AG04450 (cell line): ENCODE results near the gene XPNPEP2. TPM values are rescaled to one million over a fixed set of nuclear protein-coding genes. Genes with fewer than 3 reads are reported as not detected.

Experiments
- CTCF ChIA-PET: fragments of 300-600, 350-600 bp; formaldehyde crosslinking; extraction: SDS; loops from one replicate; lab custom pipeline; 2022; ENCODE audit warnings: antibody characterized with exemption, inconsistent platforms; lab: Charles Lee
- POLR2A ChIA-PET: fragments of 350-600 bp; formaldehyde crosslinking; extraction: SDS; loops from one replicate; lab custom pipeline; 2021; ENCODE audit warnings: antibody characterized with exemption, inconsistent platforms; lab: Yijun Ruan, JAX
- DNase-seq: peaks from one replicate; pipeline ENCODE4 v3.0.0-alpha.2; 2011; ENCODE audit warnings: low read depth, low spot score
- H3K27ac ChIP-seq: one replicate; pipeline ENCODE4 v1.5.1; 2012; ENCODE audit warnings: low read depth, low read length, control low read depth
- H3K27me3 ChIP-seq: one replicate; pipeline ENCODE4 v1.6.0; 2012; ENCODE audit warnings: low read length; ENCODE audit not compliant: control insufficient read depth, insufficient read depth
- H3K4me3 ChIP-seq: 2 replicates; pipeline ENCODE4 v1.5.1; 2011; ENCODE audit warnings: mild to moderate bottlenecking, low read depth, low read length, control low read depth
- H3K9me3 ChIP-seq: 2 replicates; pipeline ENCODE4 v1.5.1; 2012; ENCODE audit warnings: low read length; ENCODE audit not compliant: control insufficient read depth, insufficient read depth
- polyA plus RNA-seq: library from polyadenylated mRNA; depleted of rRNA; stranded (reverse); fragments of >200 nt; gene quantifications from 2 replicates; pipeline ENCODE4 v1.2.3, GENCODE V29; 2011
- TF ChIP-seq, protein P1 (sequence below): IDR thresholded peaks from 2 replicates; pipeline ENCODE4 v1.5.1; 2011; ENCODE audit warnings: low read depth, low read length, control low read depth, inconsistent platforms

Gene XPNPEP2
- polyA plus RNA-seq, 1 experiment = 0.45 TPM

DNA sequence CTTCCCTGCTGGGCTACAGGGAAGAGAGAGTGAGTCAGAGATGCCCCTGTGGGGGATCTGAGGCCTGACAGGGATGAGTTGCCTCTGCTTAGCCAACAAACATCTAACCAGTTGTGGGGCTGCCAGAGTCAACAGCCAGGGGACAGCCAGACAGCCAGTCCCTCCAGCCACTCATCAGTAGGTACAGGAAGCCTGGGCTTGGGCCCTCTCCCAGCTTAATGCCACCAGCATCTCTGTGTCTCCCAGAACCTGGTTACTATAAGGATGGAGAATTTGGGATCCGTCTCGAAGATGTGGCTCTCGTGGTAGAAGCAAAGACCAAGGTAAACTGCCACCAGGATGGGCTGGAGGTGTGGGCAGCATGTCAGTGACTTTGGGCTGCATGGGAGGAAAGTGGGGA lies 23.7 kb downstream of the XPNPEP2 start:
- TF ChIP-seq, protein P1, sequence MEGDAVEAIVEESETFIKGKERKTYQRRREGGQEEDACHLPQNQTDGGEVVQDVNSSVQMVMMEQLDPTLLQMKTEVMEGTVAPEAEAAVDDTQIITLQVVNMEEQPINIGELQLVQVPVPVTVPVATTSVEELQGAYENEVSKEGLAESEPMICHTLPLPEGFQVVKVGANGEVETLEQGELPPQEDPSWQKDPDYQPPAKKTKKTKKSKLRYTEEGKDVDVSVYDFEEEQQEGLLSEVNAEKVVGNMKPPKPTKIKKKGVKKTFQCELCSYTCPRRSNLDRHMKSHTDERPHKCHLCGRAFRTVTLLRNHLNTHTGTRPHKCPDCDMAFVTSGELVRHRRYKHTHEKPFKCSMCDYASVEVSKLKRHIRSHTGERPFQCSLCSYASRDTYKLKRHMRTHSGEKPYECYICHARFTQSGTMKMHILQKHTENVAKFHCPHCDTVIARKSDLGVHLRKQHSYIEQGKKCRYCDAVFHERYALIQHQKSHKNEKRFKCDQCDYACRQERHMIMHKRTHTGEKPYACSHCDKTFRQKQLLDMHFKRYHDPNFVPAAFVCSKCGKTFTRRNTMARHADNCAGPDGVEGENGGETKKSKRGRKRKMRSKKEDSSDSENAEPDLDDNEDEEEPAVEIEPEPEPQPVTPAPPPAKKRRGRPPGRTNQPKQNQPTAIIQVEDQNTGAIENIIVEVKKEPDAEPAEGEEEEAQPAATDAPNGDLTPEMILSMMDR = no peak
- no peak for DNase-seq
- no peak overlapping the region for H3K4me3 ChIP-seq
- H3K27ac ChIP-seq = no peak overlapping the region
- H3K27me3 ChIP-seq = no peaks in the 10 kb centered on the region
- no peaks in the 10 kb centered on the region for H3K9me3 ChIP-seq
- ChIA-PET CTCF (no interaction called here), POLR2A (no interaction called here)

DNA sequence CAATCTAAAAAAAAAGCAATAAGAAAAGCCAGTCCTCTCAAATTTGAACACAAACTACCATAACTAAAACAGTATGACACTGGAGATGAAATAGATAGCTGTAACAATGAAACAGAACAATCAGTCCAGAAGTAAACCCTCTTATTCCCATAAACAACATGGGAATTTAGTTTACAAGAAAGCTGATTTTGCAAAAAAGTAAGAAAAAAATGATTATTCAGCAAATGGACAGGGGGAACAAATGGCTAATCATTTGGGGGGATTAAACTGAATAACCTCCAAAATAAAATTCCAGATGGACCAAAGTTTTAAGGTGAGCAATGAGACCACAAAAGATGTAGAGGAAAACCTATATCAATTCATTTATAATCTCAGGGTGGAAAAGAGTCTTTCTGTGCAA lies 24.9 kb downstream of the XPNPEP2 start:
- CTCF ChIA-PET = no interaction called here
- Histone ChIP-seq H3K4me3 (no peak overlapping the region), H3K9me3 (no peaks in the 10 kb centered on the region), H3K27ac (no peak overlapping the region), H3K27me3 (no peaks in the 10 kb centered on the region)
- TF ChIP-seq, protein P1 = no peak
- POLR2A ChIA-PET = no interaction called here
- DNase-seq = no peak

DNA sequence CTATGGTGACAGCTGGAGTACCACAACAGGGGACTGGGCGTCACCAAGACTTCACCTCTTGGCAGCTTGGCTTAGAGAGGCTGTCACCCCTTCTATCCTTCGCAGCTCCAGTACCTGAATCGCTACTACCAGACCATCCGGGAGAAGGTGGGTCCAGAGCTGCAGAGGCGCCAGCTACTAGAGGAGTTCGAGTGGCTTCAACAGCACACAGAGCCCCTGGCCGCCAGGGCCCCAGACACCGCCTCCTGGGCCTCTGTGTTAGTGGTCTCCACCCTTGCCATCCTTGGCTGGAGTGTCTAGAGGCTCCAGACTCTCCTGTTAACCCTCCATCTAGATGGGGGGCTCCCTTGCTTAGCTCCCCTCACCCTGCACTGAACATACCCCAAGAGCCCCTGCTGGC lies 29.4 kb downstream of the XPNPEP2 start:
- DNase-seq = no peak
- CTCF ChIA-PET = no interaction called here
- TF ChIP-seq, protein P1 = no peak
- Histone ChIP-seq H3K9me3 (no peaks in the 10 kb centered on the region), H3K27me3 (no peaks in the 10 kb centered on the region), H3K4me3 (no peak overlapping the region), H3K27ac (no peak overlapping the region)
- POLR2A ChIA-PET = no interaction called here

DNA sequence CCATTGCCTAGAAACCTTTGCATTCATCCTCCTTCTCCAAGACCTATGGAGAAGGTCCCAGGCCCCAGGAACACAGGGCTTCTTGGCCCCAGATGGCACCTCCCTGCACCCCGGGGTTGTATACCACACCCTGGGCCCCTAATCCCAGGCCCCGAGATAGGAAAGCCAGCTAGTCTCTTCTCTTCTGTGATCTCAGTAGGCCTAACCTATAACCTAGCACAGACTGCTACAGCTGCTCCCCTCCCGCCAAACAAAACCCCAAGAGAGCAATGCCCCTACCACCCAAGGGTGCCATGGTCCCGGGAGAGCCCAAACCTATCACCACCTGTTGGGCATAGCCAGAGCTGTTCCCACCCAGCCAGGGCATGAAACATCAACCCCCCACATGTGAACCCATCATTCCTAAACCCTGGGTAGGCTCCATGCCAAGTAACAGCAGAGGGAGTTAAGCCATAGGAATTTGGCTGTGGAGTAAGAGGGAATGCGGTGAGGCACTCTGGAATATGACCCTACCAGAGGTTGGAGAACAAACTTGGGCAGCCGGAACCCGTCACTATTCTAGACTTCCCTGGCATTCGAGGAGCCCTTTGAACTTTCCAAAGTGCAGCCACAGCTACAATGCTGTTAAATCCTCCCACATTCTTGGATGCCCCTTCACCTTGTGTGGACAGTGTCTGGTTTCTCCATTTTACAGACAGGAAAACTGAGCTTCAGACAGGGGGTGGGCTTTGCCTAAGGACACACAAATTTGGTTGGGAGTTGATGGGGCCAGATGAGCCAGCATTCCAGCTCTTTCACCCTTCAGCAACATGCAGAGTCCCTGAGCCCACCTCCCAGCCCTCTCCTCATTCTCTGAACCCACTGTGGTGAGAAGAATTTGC lies 30.0 kb downstream of the XPNPEP2 start:
- Histone ChIP-seq H3K27me3 (no peaks in the 10 kb centered on the region), H3K4me3 (no peak overlapping the region), H3K9me3 (no peaks in the 10 kb centered on the region), H3K27ac (no peak overlapping the region)
- TF ChIP-seq, protein P1 = no peak
- POLR2A ChIA-PET = interaction anchor here (0.5 kb wide), 1 partner anchor 41 kb away, joined by 3 read pairs; no protein-coding TSS in a partner anchor
- no peak for DNase-seq
- CTCF ChIA-PET = no interaction called here

DNA sequence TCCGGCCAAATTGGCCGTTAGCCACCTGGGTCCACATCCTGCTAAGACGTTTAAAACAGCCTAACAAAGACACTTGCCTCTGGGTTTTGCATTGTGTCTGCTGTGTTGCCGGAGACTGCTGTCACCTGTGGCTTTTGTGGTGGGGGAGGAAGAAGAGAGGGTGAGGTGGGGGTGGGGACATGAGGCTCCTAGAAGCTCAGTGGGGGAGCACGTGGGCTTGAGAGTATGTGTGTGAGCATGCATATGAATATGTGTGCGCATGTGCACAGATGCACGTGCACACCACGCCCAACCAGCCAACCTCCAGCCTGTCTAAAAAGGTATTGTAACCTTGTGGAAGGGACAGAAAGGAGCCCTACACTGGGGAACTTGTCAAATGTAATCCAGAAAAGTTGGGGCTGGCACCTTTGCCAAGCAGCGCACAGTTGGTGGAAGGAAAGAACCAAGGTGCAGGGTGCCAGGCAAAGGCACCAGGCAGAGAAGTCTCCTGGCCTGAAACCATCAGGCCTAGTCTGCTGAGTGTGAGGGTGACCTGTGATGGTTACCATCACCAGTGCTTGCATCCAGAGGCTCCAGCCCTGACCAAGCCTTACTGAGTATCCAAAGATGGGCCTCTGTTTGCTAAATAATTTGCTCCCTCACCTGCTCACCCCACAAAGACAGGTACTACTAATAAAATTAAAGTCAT lies 30.8 kb downstream of the XPNPEP2 start:
- CTCF ChIA-PET = no interaction called here
- Histone ChIP-seq H3K4me3 (no peak overlapping the region), H3K27ac (no peak overlapping the region), H3K27me3 (no peaks in the 10 kb centered on the region), H3K9me3 (no peaks in the 10 kb centered on the region)
- DNase-seq = no peak
- POLR2A ChIA-PET = no interaction called here
- TF ChIP-seq, protein P1 = no peak
